Measurements from ENCODE around the gene SH3BP1.
"Not testable (repeated sequence)": the region's sequence is repeated elsewhere in the genome, so short reads cannot be mapped to it uniquely, and the experiment has no call there.

The SH3BP1 gene

GRCh38 chr22:37681556-37682049, 42.1 kb downstream of the SH3BP1 start:
- peak; percentile 97 for TF ChIP-seq CTCF (IDR thresholded peaks at IDR 0.05; ENCODE audit: low read length, missing control alignments)
- H3K4me3 ChIP-seq (replicated peaks; ENCODE audit: low read depth, low read length): no peak overlapping the region
- peak; percentile 81 for DNase-seq (ENCODE audit: low read depth)

GRCh38 chr22:37684803-37685615, 45.5 kb downstream of the SH3BP1 start:
- TF ChIP-seq CTCF (IDR thresholded peaks at IDR 0.05; ENCODE audit: low read length, missing control alignments): no peak
- DNase-seq (ENCODE audit: low read depth): no peak
- H3K4me3 ChIP-seq (replicated peaks; ENCODE audit: low read depth, low read length): no peak overlapping the region

GRCh38 chr22:37686002-37686982, 46.8 kb downstream of the SH3BP1 start, which contains the start of gene NOL12:
Gene NOL12 (plus strand): TSS chr22:37686343. CDS start chr22:37686393, 50 bp downstream.
- peak; percentile 92 for DNase-seq (ENCODE audit: low read depth)
- no peak for TF ChIP-seq CTCF (IDR thresholded peaks at IDR 0.05; ENCODE audit: low read length, missing control alignments)
- peak within 1 kb of the TSS; percentile 94 for H3K4me3 ChIP-seq (replicated peaks; ENCODE audit: low read depth, low read length)

- TF ChIP-seq CTCF (IDR thresholded peaks at IDR 0.05; ENCODE audit: low read length, missing control alignments): no peak
- H3K4me3 ChIP-seq (replicated peaks; ENCODE audit: low read depth, low read length): no peak overlapping the region
- DNase-seq (ENCODE audit: low read depth): no peak
Measured at GRCh38 chr22:37690407-37690806, 50.9 kb downstream of the SH3BP1 start.

- H3K4me3 ChIP-seq (replicated peaks; ENCODE audit: low read depth, low read length): no peak overlapping the region
- no peak for TF ChIP-seq CTCF (IDR thresholded peaks at IDR 0.05; ENCODE audit: low read length, missing control alignments)
- no peak for DNase-seq (ENCODE audit: low read depth)
Measured at GRCh38 chr22:37690901-37691504, 51.5 kb downstream of the SH3BP1 start.

- no peak for TF ChIP-seq CTCF (IDR thresholded peaks at IDR 0.05; ENCODE audit: low read length, missing control alignments)
- no peak overlapping the region for H3K4me3 ChIP-seq (replicated peaks; ENCODE audit: low read depth, low read length)
- DNase-seq (ENCODE audit: low read depth): no peak
Measured at GRCh38 chr22:37692627-37693285, 53.3 kb downstream of the SH3BP1 start.

- DNase-seq (ENCODE audit: low read depth); H3K4me3 ChIP-seq (replicated peaks; ENCODE audit: low read depth, low read length): not testable (repeated sequence)
Measured at GRCh38 chr22:37694131-37694530, 54.7 kb downstream of the SH3BP1 start.

- DNase-seq (ENCODE audit: low read depth): not testable (repeated sequence)
- peak overlapping the region; percentile 33 for H3K4me3 ChIP-seq (replicated peaks; ENCODE audit: low read depth, low read length)
Measured at GRCh38 chr22:37696260-37696656, 56.8 kb downstream of the SH3BP1 start.
